DND-41 (cell line): ENCODE measurements around the gene TBC1D14.

Experiments
- ATAC-seq: fragments of 200-7000 bp; cut with Tn5 transposase; 3 replicates; pipeline ENCODE4 v1.9.1; 2021; ENCODE audit warnings: low read depth; ENCODE audit not compliant: insufficient read depth
- DNase-seq: peaks from one replicate; pipeline ENCODE4 v3.0.0-alpha.2; 2020
- H2AFZ ChIP-seq: 2 replicates; pipeline ENCODE4 v1.6.0; 2012; ENCODE audit warnings: low read depth, low read length
- H3K27ac ChIP-seq: 2 replicates; pipeline ENCODE4 v1.5.1; 2012; ENCODE audit warnings: low read length, inconsistent platforms
- H3K27me3 ChIP-seq: fragments of 200-600 bp; sonication (generic); 2 replicates; pipeline ENCODE4 v1.6.0; 2012; ENCODE audit warnings: low read length, mild to moderate bottlenecking, inconsistent platforms; ENCODE audit not compliant: insufficient read depth, poor library complexity
- H3K36me3 ChIP-seq: 2 replicates; pipeline ENCODE4 v1.5.1; 2012; ENCODE audit warnings: low read length, inconsistent platforms; ENCODE audit not compliant: insufficient read depth
- H3K4me1 ChIP-seq: 2 replicates; pipeline ENCODE4 v1.5.1; 2012; ENCODE audit warnings: mild to moderate bottlenecking, low read length; ENCODE audit not compliant: insufficient read depth
- H3K4me2 ChIP-seq: 2 replicates; pipeline ENCODE4 v1.6.0; 2012; ENCODE audit warnings: mild to moderate bottlenecking, moderate library complexity, low read length, inconsistent platforms; ENCODE audit not compliant: insufficient read depth
- H3K4me3 ChIP-seq, 2 experiments: fragments of 200-600 bp in 1 of 2; shearing (Covaris generic) in 1 of 2; 2 replicates each; pipeline ENCODE4 v1.5.1; 2012 to 2016; ENCODE audit warnings: inconsistent platforms in 2 of 2, low read length in 2 of 2, mild to moderate bottlenecking in 2 of 2, low read depth in 1 of 2, moderate library complexity in 1 of 2
- H3K79me2 ChIP-seq: 2 replicates; pipeline ENCODE4 v1.6.0; 2012; ENCODE audit warnings: low read length, inconsistent platforms; ENCODE audit not compliant: insufficient read depth
- H3K9ac ChIP-seq: 2 replicates; pipeline ENCODE4 v1.6.0; 2012; ENCODE audit warnings: low read depth, mild to moderate bottlenecking, inconsistent platforms, low read length, moderate library complexity
- H3K9me3 ChIP-seq: 2 replicates; pipeline ENCODE4 v1.5.1; 2012; ENCODE audit warnings: low read length, moderate library complexity, mild to moderate bottlenecking, inconsistent platforms; ENCODE audit not compliant: insufficient read depth, severe bottlenecking
- H4K20me1 ChIP-seq: 2 replicates; pipeline ENCODE4 v1.6.0; 2012; ENCODE audit warnings: low read length; ENCODE audit not compliant: insufficient read depth
- CTCF ChIP-seq: IDR thresholded peaks from 2 replicates; pipeline ENCODE4 v1.5.1; 2012; ENCODE audit warnings: borderline replicate concordance, low read length, moderate library complexity, mild to moderate bottlenecking; ENCODE audit not compliant: poor library complexity, severe bottlenecking; ENCODE audit errors: extremely low read depth
- EZH2 ChIP-seq: IDR thresholded peaks from 3 replicates; pipeline ENCODE4 v1.6.1; 2012; ENCODE audit warnings: borderline replicate concordance, low read depth, mild to moderate bottlenecking, moderate library complexity, low read length, inconsistent platforms; ENCODE audit not compliant: severe bottlenecking

Gene TBC1D14

GRCh38 chr4:7007944-7008343, 98.3 kb downstream of the TBC1D14 start:
- no peak for DNase-seq
- Histone ChIP-seq H2AFZ (no peak overlapping the region), H3K4me3 (no peak overlapping the region), H3K4me1 (no peaks in the 10 kb centered on the region), H3K4me2 (no peak overlapping the region), H3K27me3 (no peaks in the 10 kb centered on the region), H4K20me1 (peaks cover 5% of the 10 kb centered on the region; the same call in 1 of the 2 replicates), H3K9ac (no peak overlapping the region), H3K36me3 (peaks cover 71% of the 10 kb centered on the region), H3K79me2 (no peaks in the 10 kb centered on the region), H3K9me3 (no peaks in the 10 kb centered on the region), H3K27ac (no peak overlapping the region)
- no peak for ATAC-seq
- TF ChIP-seq CTCF, result peak; percentile 3
- TF ChIP-seq EZH2, result no peak

- Histone ChIP-seq H3K27ac (no peak overlapping the region), H3K36me3 (peaks cover 70% of the 10 kb centered on the region), H3K4me1 (no peaks in the 10 kb centered on the region), H3K9me3 (no peaks in the 10 kb centered on the region), H3K27me3 (no peaks in the 10 kb centered on the region), H2AFZ (no peak overlapping the region), H3K4me2 (no peak overlapping the region), H3K9ac (no peak overlapping the region), H3K4me3 (no peak overlapping the region), H3K79me2 (no peaks in the 10 kb centered on the region), H4K20me1 (peaks cover 3% of the 10 kb centered on the region; the same call in 1 of the 2 replicates)
- ATAC-seq (no peak), DNase-seq (no peak)
- TF ChIP-seq CTCF, result no peak
- no peak for TF ChIP-seq EZH2
Observed at GRCh38 chr4:7009564-7009963, 99.9 kb downstream of the TBC1D14 start.

- peaks cover 85% of the 10 kb centered on the region for H3K36me3 ChIP-seq
Observed at GRCh38 chr4:7013175-7013574, 103.5 kb downstream of the TBC1D14 start.

More at GRCh38 chr4:7013175-7013574, 103.5 kb downstream of the TBC1D14 start:
- ATAC-seq (no peak), DNase-seq (no peak)
- Histone ChIP-seq H3K4me3 (no peak overlapping the region), H3K9me3 (no peaks in the 10 kb centered on the region), H3K27me3 (no peaks in the 10 kb centered on the region), H4K20me1 (peaks cover 3% of the 10 kb centered on the region), H3K9ac (no peak overlapping the region), H3K4me2 (no peak overlapping the region), H3K79me2 (no peaks in the 10 kb centered on the region), H2AFZ (no peak overlapping the region), H3K4me1 (no peaks in the 10 kb centered on the region), H3K27ac (no peak overlapping the region)
- TF ChIP-seq CTCF, result no peak
- no peak for TF ChIP-seq EZH2
